Limb (tissue), 2 donors: ENCODE data around the gene VIL1.
A peak's percentile ranks its signal among the peaks of the same experiment; 100 is the strongest.

Source experiments
- DNase-seq, 2 donors: peaks; one replicate each; pipeline ENCODE4 v3.0.0-alpha.2; 2016; ENCODE audit errors: extremely low spot score in 2 of 2

Gene VIL1

DNA sequence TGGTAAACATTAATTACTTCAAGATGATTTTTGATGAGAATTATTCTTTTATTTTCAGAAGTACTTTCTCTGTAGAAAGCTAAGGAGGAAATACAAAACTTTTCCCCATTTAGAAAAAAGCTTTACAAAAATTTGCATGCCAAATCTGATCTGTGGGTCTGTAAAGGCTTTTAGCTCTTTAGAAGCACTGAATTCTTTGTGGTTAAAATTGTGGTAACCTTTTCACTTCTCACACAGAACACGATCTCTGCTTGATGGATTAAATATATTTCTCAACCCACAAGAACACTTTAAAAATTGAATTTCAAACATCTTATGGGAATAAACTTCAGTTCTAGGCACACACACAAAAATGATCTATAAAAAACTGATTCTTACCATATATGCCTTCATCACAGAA, 63.7 kb downstream of the VIL1 start:
- no peak for DNase-seq

DNA sequence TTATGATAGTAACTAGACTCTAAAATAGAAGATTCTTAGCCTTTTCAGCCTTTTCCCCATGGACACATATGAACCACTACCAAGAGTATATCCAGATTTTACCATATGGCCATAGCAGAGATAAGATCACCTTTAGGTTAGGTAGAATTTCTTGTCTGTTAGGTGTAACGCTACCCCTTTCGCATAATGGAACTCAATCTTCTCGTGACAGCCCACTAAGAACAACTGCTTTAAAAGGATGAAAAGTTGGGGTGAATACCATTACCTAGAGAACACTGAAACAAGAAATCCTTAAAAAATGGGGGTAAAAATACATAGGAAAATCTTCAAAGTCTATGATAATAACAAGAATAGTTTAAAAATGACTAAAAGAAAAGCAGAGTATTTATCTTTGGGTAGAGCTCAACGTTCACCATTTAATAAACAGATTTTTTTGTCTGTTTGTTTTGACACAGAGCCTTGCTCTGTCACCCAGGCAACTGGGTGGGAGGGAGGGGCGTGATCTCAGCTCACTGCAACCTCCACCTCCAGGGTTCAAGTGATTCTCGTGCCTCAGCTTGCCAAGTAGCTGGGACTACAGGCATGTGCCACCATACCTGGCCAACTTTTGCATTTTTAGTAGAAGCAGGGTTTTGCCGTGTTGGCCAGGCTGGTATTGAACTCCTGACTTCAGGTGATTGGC, 67.2 kb downstream of the VIL1 start:
- DNase-seq = no peak

DNA sequence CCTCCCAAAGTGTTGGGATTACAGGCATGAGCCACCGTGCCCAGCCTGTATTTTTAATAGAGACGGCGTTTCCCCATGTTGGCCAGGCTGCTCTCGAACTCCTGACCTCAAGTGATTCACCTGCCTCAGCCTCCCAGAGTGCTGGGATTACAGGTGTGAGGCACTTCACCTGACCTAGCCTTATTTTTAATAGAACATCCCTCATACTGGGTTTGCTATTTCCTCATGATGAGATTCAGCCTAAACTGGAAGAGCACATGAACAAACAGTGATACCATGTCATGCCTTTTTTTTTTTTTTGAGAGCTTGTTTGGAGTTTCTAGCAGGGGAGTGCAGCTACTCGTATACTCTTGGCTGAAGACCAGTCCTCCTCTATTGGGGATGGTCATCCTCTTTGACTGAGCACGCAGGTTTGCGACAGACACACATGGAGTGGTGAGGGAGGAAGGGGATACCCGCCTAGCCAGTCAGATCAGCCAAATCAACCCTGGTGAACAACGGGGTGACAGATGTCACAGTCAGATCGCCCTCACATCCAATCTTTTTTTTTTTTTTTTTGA, 81.7 kb downstream of the VIL1 start:
- no peak for DNase-seq

DNA sequence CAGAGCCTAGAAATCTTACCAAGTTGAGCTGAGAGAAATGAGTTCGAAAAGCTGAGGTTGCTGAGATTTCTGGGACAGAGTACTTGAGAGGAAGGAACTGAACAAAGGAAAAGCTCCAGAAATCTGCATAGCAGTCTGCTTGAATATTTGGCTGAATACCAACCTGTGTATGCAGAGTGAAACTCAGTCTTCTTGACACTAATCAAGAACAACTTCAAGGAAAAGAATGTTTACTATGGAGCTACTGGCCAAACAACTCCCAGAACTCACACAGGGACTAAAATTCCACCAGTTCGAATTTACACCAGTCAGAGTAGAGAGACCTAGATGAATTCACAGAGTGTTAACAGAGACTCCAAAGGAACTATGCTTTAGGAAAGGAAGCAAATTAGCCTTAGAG, 82.7 kb downstream of the VIL1 start:
- peak in 1 of 2 donors; percentile 5 for DNase-seq
